Esophagus squamous epithelium (tissue), 4 donors: ENCODE results near the gene HDAC7.

Experiments used
- CTCF ChIP-seq, 6 experiments: fragments of 450-650 bp in 4 of 6; fragments of 200-600 bp in 2 of 6; sonication (generic) in 2 of 6; IDR thresholded peaks; one replicate each; pipeline ENCODE4 v1.5.1; 2016 to 2019; ENCODE audit warnings: antibody characterized with exemption in 6 of 6, mild to moderate bottlenecking in 4 of 6, moderate library complexity in 4 of 6
- POLR2A ChIP-seq, 4 donors: fragments of 450-650 bp; IDR thresholded peaks; one replicate each; pipeline ENCODE4 v1.6.1; 2017; ENCODE audit warnings: antibody characterized with exemption in 4 of 4, mild to moderate bottlenecking in 4 of 4, moderate library complexity in 3 of 4

GRCh38 chr12:47741340-47741703, 78.4 kb downstream of the HDAC7 start:
- TF ChIP-seq CTCF (IDR thresholded peaks at IDR 0.05) (no peak), POLR2A (IDR thresholded peaks at IDR 0.05) (no peak)
